M059J (cell line): ENCODE measurements around the gene SSBP4. TPM values are rescaled to one million over a fixed set of nuclear protein-coding genes. Genes with fewer than 3 reads are reported as not detected.
A peak's percentile ranks its signal among the peaks of the same experiment; 100 is the strongest.
"Not testable (repeated sequence)": the region's sequence is repeated elsewhere in the genome, so short reads cannot be mapped to it uniquely, and the experiment has no call there.

ENCODE experiments used
- DNase-seq: peaks from one replicate; pipeline ENCODE4 v3.0.0-alpha.2; 2012; ENCODE audit warnings: low read depth
- total RNA-seq: library from RNA; depleted of rRNA; stranded (reverse); fragments of >200 nt; shearing (Covaris generic); gene quantifications from 2 replicates; pipeline ENCODE4 v1.2.3, GENCODE V29; 2014

SSBP4 gene
- total RNA-seq, 1 experiment from 2014 or later = 55.3 TPM

GRCh38 chr19:18393836-18394235 lies 25.4 kb upstream of the SSBP4 start:
- no peak for DNase-seq

- no peak for DNase-seq
Observed at GRCh38 chr19:18396471-18397241, 22.5 kb upstream of the SSBP4 start.

- no peak for DNase-seq
Observed at GRCh38 chr19:18397242-18398202, 21.7 kb upstream of the SSBP4 start, which contains the start of gene LRRC25. LRRC25 (minus strand) TSS chr19:18397622; CDS start chr19:18396963, 659 bp downstream.

- peak; percentile 86 for DNase-seq
Observed at GRCh38 chr19:18399008-18399407, 20.2 kb upstream of the SSBP4 start.

GRCh38 chr19:18401580-18402112 lies 17.6 kb upstream of the SSBP4 start:
- DNase-seq = peak; percentile 65

GRCh38 chr19:18402455-18403248 lies 16.5 kb upstream of the SSBP4 start:
- not testable (repeated sequence) for DNase-seq

GRCh38 chr19:18405754-18406153 lies 13.4 kb upstream of the SSBP4 start:
- not testable (repeated sequence) for DNase-seq

- no peak for DNase-seq
Observed at GRCh38 chr19:18406749-18407148, 12.4 kb upstream of the SSBP4 start.

- no peak for DNase-seq
Observed at GRCh38 chr19:18408053-18408476, 11.1 kb upstream of the SSBP4 start.

GRCh38 chr19:18412610-18413239 lies 6.5 kb upstream of the SSBP4 start:
- DNase-seq = no peak

- peak; percentile 76 for DNase-seq
Observed at GRCh38 chr19:18414504-18415177, 4.6 kb upstream of the SSBP4 start.

GRCh38 chr19:18415178-18415867 lies 3.9 kb upstream of the SSBP4 start:
- DNase-seq = no peak

GRCh38 chr19:18416778-18417249 lies 2.4 kb upstream of the SSBP4 start:
- peak; percentile 93 for DNase-seq

- peak; percentile 87 for DNase-seq
Observed at GRCh38 chr19:18417250-18418028, 1.8 kb upstream of the SSBP4 start.

- no peak for DNase-seq
Observed at GRCh38 chr19:18418029-18418482, 1.1 kb upstream of the SSBP4 start.

GRCh38 chr19:18418483-18419194 lies 559 bp upstream of the SSBP4 start:
- DNase-seq = no peak

- DNase-seq = no peak
Observed at GRCh38 chr19:18419699-18420460, 682 bp downstream of the SSBP4 start.
